VCaP (cell line): ENCODE measurements around the gene GLDN.
A peak's percentile ranks its signal among the peaks of the same experiment; 100 is the strongest.

Source experiments
- H3K27ac ChIP-seq: fragments of 450-650 bp; 2 replicates; pipeline ENCODE4 v1.5.1; 2017
- TF ChIP-seq, protein P1 (sequence below): fragments of 450-650 bp; conservative IDR thresholded peaks from 2 replicates; pipeline ENCODE4 v1.5.1; 2017; ENCODE audit warnings: mild to moderate bottlenecking, moderate library complexity

The GLDN gene

DNA sequence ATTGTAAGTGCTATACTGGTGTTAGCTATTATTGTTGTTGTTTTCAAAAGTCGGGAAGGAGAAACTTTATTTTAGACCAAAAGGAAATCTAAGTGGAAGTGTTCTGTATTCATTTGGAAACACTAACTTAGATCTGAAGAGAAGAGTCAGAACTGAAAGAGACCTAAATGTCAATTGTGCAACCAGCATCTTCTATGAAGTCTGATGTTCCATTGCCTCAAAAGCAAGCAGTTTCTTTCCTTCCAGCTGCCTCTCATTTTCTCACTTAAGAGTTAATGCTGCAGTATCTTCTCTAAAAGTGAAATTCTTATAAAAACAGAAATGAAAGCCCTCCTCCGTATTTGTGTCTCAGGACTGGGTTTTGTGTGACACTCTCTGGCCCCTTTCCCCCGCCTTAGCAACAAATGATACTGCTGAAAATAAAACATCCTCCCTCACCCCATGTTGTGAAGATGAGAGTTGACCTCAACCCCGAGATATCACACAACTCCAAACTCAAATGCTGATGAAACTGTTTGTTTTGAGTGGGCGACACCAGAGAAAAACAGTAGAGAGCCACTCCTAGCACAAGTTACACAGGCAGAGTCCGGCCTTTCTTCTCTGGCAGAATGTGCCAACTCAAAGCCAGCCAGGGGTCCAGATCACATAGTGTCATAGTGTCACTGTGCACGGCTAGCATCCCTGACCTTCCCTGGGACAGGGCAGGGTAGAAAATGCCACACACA, 48.9 kb downstream of the GLDN start:
- H3K27ac ChIP-seq, result no peak overlapping the region
- TF ChIP-seq, protein P1, sequence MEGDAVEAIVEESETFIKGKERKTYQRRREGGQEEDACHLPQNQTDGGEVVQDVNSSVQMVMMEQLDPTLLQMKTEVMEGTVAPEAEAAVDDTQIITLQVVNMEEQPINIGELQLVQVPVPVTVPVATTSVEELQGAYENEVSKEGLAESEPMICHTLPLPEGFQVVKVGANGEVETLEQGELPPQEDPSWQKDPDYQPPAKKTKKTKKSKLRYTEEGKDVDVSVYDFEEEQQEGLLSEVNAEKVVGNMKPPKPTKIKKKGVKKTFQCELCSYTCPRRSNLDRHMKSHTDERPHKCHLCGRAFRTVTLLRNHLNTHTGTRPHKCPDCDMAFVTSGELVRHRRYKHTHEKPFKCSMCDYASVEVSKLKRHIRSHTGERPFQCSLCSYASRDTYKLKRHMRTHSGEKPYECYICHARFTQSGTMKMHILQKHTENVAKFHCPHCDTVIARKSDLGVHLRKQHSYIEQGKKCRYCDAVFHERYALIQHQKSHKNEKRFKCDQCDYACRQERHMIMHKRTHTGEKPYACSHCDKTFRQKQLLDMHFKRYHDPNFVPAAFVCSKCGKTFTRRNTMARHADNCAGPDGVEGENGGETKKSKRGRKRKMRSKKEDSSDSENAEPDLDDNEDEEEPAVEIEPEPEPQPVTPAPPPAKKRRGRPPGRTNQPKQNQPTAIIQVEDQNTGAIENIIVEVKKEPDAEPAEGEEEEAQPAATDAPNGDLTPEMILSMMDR, result no peak

DNA sequence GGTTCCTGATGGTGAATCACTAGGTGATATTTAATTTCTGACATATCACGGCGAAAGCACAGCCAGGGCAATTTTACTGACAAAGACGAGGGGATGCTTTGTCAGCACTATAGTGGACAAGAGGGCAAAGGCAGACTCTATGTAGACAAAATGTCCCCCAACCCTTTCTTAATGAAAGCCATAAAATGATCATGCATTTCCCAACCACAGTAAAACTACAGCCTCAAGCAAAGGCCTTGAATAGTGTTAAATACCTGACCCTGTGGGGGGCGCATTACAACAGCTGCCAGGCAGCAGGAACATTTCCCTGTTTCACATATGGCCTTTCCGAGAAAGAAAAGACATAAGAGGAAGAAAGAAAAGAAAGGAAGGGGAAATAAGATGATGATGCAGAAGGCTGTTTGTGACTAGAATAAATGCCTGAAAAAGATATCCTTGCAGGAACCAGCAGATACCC, 49.5 kb downstream of the GLDN start:
- H3K27ac ChIP-seq, result no peak overlapping the region
- TF ChIP-seq, protein P1, result no peak

DNA sequence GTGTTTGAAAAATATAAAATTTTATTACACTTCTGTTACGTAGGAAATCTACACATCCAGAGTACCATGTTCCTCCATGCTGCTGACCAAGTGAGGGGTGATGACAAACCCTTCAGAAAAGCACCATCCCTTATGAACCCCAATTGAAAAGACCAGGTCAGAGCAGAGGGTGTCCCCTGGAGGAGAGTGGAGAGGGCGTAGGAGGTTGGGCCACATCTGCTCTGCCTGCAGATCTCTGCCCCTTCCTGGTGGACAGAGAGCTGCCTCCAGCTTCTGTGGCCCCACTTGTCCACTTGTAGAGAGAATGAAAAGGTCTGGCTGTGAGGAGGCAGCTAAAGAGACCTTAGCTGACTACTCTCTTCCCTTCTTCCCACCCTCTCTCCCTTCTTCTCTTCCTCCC, 55.5 kb downstream of the GLDN start:
- TF ChIP-seq, protein P1, result no peak
- H3K27ac ChIP-seq, result no peak overlapping the region

DNA sequence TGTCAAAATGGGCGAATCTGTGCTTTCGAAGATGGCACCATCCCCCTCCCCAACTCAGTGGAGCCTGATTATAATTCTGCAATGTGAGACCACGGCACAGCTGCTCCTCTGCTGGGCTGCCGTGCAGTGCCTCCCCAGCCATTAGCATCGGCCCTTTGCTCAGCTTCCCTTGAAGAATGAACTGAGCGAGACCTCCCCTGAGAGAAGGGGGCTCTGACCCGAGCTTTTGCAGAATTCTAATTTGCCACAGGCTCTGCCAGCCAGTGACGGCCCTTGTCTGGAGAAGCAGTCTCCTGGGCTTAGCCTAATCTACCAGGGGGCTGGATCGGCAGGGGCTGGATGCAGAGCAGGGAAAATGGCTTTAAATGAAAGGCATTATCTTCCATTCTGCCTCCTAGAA, 57.2 kb downstream of the GLDN start:
- no peak overlapping the region for H3K27ac ChIP-seq
- TF ChIP-seq, protein P1, result no peak

DNA sequence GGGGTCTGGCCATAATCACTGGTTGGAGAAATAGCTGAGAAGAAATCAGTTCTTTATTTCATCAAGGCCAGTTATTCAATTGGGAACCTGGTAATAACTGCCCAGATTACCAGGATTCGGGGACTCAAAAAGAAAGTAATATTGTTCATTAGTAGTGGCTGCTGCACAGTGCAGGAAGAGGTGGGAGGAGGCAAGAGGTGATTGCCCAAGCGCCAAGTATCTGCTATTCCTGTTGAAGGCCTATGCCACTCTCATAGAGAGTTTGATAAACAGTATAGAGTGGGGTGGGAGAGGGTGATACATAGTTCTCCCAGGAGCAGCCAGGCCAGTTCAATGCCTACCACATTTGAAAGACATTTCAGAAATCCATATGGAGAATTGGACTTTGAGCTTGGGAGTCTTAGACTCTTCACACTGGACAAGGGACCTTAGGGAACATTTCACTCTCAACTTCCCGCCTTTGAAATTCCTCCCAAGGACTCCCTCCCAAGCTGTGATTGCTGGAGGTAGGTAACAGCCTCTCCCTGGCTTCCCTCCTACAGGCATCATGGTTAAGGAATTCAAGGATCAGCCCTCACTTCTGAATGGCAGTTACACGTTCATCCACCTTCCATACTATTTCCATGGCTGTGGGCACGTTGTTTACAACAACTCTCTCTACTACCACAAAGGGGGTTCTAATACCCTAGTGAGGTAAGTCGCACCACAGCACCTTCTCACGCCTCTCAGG, 59.8 kb downstream of the GLDN start:
- TF ChIP-seq, protein P1, result no peak
- H3K27ac ChIP-seq, result no peak overlapping the region

DNA sequence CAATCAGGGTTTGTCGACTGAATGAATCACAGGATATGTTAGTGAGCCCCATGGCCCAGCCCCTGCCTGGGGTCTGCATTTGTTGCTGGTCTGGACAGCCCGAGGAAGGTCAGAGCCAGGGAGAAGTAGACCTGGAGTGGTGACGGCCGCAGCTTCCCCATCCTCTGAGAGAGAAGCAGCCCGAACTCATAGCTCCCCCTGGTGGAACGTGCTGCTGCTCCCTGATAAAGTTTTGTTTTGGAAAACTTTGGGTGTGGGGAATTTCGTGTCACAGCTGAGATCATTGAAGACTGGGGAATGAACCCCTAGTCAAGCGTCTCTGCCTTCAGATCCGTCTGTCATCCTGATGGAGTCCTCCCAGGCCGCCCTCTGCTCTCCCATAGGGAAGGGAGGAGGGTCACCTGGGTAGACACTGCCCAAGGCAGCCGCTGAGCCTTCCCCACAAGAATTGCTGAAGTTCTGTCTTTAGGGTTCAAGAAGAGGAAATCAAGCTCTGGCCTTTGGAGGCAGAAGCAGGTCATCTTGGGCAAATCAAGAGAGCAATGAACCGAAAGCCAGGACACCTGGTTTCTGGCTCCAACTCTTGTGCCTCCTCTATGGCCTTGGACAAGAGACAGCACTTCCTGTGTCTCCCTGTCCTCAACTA, 60.5 kb downstream of the GLDN start:
- TF ChIP-seq, protein P1, result peak; percentile 77

DNA sequence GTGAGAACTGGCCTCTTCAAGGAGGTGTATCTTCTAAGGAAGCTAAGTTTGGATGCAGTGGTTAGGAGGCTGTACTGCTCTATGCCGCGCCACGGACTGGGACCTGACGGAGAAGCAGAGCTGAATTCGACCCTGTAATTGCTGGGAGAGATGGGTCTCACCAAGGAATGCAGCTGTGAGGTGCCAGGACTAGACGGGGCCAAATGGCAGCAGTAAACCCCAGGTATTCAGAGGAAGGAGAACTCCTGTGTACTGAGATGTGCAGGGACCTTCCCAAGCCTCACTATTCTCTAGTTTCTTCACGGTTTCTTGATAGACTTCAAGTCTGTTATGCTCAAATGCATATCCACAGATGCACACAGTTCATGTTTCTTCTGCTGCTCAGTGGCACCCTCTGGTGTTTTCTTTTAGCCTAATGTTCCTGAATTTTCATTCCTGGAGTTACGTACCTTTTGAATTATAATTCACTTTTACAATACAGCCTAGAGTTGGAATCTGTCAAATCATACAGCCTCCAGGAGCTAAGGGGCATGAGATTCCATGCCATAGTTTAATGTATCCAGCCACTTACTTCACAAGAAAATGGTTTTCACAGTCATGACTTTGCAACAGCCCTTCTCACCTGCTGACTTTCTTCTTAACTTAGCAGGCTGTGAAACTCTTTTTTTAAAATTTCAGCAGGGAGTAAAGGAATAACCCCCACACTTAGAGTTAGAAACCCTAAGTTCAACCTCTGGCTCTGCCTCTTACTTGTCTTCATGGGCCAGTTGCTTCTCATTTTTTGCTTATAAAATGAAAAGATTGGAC, 61.8 kb downstream of the GLDN start:
- TF ChIP-seq, protein P1, result peak; percentile 82
- no peak overlapping the region for H3K27ac ChIP-seq

More for the DNA sequence above, 60.5 kb downstream of the GLDN start:
- no peak overlapping the region for H3K27ac ChIP-seq
